Omental fat pad (tissue), 4 donors: ENCODE measurements around the gene AAK1. TPM values are rescaled to one million over a fixed set of nuclear protein-coding genes. Genes with fewer than 3 reads are reported as not detected.
A peak's percentile ranks its signal among the peaks of the same experiment; 100 is the strongest.

ENCODE experiments used
- ATAC-seq: fragments of 150-250 bp; one replicate; pipeline ENCODE4 v1.9.1; 2016; ENCODE audit warnings: mild to moderate bottlenecking, moderate library complexity; ENCODE audit not compliant: low FRiP score
- DNase-seq: peaks from one replicate; pipeline ENCODE4 v3.0.0-alpha.2; 2019; ENCODE audit warnings: low spot score
- total RNA-seq, 4 donors: library from RNA; depleted of rRNA; stranded (reverse); fragments of >200 nt; gene quantifications; one replicate each; pipeline ENCODE4 v1.1.0, GENCODE V29; 2016
- TF ChIP-seq, protein P1 (sequence below), 3 donors: fragments of 450-650 bp; IDR thresholded peaks; one replicate each; pipeline ENCODE4 v1.5.1; 2016 to 2017; ENCODE audit warnings: antibody characterized with exemption in 3 of 3, mild to moderate bottlenecking in 3 of 3, moderate library complexity in 2 of 3

AAK1 gene
- total RNA-seq, 4 donors from 2014 or later = 41.4 to 62.3 (median 42.5) TPM

DNA sequence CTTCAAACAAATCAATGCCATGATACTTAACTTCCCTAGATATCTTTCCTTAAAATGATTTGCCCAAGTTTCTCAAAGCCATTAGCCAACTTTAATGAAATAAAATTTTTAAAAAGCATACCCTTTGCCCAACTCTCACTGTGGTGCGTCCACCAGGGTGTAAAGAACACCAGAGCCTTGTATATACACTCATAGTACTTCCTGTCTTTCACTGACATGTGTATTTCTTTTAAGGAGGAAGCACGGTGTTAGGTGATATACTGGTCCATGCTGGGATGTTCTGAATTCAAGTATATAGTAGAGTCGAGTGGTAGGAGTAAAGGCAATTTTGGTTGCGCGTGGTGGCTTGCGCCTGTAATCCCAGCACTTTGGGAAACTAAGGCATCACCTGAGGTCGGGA lies 22.7 kb downstream of the AAK1 start:
- ATAC-seq (no peak), DNase-seq (no peak)
- TF ChIP-seq, protein P1, sequence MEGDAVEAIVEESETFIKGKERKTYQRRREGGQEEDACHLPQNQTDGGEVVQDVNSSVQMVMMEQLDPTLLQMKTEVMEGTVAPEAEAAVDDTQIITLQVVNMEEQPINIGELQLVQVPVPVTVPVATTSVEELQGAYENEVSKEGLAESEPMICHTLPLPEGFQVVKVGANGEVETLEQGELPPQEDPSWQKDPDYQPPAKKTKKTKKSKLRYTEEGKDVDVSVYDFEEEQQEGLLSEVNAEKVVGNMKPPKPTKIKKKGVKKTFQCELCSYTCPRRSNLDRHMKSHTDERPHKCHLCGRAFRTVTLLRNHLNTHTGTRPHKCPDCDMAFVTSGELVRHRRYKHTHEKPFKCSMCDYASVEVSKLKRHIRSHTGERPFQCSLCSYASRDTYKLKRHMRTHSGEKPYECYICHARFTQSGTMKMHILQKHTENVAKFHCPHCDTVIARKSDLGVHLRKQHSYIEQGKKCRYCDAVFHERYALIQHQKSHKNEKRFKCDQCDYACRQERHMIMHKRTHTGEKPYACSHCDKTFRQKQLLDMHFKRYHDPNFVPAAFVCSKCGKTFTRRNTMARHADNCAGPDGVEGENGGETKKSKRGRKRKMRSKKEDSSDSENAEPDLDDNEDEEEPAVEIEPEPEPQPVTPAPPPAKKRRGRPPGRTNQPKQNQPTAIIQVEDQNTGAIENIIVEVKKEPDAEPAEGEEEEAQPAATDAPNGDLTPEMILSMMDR (IDR thresholded peaks at IDR 0.05) = no peak

DNA sequence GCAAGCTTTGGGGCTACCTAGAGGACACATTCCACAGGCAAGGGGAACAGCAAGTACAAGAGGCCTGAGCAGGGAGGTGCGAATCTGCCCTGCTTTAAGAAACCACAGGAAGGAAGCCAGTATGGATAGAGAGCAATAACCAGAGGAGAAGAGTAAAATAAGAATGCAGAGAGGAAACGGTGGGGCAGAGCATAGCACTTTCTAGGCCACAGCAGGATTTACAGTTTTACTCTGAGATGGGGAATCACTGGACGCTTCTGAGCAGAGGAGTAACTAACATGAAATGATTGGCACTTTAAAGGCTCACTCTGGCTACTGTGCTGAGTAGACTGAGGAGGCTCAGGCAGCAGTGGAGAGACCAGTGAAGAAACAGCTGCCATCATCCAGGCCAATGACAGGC lies 23.8 kb downstream of the AAK1 start:
- DNase-seq = no peak
- TF ChIP-seq, protein P1 (IDR thresholded peaks at IDR 0.05) = no peak
- no peak for ATAC-seq

DNA sequence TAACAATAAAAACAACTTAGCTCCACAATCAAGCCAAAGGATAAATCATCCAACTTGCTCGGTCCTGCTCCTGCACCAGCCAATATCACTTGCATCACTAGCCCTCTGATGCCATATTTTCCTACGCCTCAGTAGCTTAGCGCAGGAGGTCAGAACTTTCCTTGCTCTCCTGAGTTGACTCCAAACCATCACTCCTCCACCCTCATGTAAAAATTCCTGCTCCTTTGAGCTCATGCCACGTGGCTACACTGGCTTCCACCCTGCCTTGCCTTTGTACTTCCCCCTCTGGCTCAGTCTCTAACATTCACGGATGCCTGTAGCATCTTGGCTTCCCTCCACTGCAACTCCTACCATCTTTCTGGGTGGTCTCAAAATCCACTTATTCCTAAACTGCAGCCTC lies 25.2 kb downstream of the AAK1 start:
- DNase-seq (no peak), ATAC-seq (peak; percentile 73)

DNA sequence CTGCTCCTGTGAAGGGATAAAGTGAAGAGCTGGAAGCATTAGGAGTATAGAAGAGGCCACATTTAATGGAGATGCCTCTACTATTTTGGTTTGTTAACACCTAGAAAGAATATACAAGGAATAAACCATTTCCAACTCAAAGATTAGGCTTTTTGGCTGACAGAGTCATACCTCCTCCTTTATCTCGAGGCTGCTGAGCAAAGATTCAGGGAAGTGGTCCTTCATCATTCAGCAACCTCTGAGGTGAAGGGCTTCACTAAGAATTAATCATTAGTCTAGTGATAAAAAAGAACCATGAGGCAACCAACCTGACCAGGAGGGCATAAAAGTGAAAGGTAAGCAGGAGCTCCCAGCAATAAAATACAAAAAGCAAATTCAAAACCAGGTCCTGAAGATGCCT lies 25.8 kb downstream of the AAK1 start:
- ATAC-seq (no peak), DNase-seq (no peak)
- TF ChIP-seq, protein P1 (IDR thresholded peaks at IDR 0.05) = no peak

More for the DNA sequence above, 25.2 kb downstream of the AAK1 start:
- TF ChIP-seq, protein P1 (IDR thresholded peaks at IDR 0.05) = no peak

DNA sequence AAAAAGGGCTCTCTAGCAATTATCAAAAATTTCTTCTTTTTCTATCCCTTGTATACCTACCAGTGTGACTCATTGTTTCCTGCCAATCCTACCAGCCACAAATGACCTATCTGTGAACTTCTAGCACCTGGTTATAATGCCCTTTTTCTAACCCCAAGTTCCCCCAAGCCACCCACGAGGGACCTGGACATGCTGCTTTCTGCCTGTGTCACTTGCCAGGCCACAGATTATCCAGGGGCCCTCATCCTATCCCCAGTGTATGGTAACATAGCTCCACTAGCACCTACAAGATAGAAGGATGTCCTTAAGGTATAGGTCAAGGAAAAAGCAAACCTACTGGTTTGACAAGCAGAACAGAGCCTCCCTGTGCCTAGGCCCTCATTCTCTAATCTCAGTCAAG lies 26.8 kb downstream of the AAK1 start:
- ATAC-seq = no peak
- TF ChIP-seq, protein P1 (IDR thresholded peaks at IDR 0.05) = no peak
- DNase-seq = no peak

DNA sequence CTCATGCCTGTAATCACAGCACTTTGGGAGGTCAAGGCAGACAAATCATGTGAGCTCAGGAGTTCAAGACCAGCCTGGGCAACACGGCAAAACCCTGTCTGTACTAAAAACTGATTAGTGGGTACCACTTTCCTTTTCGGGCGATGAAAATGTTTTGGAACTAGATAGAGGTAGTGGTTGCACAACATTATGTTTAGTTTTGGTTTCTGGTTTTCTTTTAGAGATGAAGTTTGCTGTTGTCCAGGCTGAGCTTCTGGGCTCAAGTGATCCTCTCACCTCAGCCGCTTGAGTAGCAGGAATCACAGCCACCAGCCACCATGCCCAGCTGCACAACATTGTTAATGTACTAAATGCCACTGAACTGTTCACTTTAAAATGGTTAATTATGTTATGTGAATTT lies 27.6 kb downstream of the AAK1 start:
- DNase-seq (no peak), ATAC-seq (no peak)
- TF ChIP-seq, protein P1 (IDR thresholded peaks at IDR 0.05) = no peak

DNA sequence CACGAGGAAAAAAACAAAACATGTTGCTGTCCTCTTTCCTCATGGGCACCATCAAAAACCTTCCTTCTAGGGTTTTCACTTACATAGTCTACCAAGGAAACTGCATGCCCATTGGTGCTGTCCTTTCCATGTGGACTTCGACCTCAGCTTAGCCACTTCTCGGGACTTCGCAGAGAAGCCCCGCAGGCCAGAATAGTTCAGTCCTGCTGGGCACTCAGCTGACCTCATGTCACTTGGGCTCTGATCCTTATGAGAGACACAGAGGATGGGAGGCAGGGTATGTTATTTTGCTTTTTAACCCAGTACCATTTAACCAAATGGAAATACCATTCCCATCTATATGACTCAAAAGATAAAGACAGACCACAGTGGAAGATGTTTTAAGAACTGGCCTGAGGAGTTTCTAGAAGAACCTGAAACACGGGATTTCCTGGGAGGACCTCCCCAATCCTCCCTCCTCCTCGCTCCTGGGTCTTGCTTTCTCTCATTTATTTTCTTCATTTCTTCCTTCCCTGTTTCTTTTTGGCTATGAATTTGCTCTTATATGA lies 28.4 kb downstream of the AAK1 start:
- TF ChIP-seq, protein P1 (IDR thresholded peaks at IDR 0.05) = no peak
- DNase-seq (no peak), ATAC-seq (no peak)
